Measurements from ENCODE around the gene PEMT. TPM values are rescaled to one million over a fixed set of nuclear protein-coding genes. Genes with fewer than 3 reads are reported as not detected.

PEMT gene
- total RNA-seq, 1 donor from 2014 or later, result 24.0 TPM

DNA sequence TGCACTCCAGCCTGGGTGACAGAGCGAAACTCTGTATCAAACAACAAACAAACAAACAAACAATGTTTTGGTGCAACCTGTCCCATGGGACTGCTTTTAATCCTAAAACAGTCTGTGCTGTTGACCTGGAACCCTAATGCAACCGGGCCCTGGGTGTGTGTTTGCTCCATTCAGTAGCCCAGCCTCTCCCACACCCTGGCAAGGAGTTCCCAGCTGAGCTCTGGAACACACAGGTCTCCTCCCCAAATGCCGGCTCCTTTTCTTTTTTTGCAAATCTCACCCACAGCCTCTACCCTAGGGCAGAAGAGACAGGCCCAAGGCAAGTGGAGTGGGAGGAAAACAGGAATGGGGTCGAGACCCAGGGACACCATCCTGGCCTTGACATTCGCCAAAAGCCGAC is 65.6 kb downstream of the PEMT start:
- Mint-ChIP-seq H3K4me1 (ENCODE audit: low read depth, unreplicated experiment) (peaks cover 30% of the 10 kb centered on the region), H3K36me3 (ENCODE audit: unreplicated experiment) (no peaks in the 10 kb centered on the region), H3K27me3 (ENCODE audit: unreplicated experiment) (no peaks in the 10 kb centered on the region), H3K27ac (ENCODE audit: unreplicated experiment) (no peak overlapping the region), H3K9me3 (ENCODE audit: unreplicated experiment) (peaks cover 2% of the 10 kb centered on the region), H3K4me3 (ENCODE audit: unreplicated experiment) (no peak overlapping the region)
- TF ChIP-seq, protein P1, sequence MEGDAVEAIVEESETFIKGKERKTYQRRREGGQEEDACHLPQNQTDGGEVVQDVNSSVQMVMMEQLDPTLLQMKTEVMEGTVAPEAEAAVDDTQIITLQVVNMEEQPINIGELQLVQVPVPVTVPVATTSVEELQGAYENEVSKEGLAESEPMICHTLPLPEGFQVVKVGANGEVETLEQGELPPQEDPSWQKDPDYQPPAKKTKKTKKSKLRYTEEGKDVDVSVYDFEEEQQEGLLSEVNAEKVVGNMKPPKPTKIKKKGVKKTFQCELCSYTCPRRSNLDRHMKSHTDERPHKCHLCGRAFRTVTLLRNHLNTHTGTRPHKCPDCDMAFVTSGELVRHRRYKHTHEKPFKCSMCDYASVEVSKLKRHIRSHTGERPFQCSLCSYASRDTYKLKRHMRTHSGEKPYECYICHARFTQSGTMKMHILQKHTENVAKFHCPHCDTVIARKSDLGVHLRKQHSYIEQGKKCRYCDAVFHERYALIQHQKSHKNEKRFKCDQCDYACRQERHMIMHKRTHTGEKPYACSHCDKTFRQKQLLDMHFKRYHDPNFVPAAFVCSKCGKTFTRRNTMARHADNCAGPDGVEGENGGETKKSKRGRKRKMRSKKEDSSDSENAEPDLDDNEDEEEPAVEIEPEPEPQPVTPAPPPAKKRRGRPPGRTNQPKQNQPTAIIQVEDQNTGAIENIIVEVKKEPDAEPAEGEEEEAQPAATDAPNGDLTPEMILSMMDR (IDR thresholded peaks at IDR 0.05; ENCODE audit: partially characterized antibody, unreplicated experiment), result no peak
- no peak for DNase-seq

DNA sequence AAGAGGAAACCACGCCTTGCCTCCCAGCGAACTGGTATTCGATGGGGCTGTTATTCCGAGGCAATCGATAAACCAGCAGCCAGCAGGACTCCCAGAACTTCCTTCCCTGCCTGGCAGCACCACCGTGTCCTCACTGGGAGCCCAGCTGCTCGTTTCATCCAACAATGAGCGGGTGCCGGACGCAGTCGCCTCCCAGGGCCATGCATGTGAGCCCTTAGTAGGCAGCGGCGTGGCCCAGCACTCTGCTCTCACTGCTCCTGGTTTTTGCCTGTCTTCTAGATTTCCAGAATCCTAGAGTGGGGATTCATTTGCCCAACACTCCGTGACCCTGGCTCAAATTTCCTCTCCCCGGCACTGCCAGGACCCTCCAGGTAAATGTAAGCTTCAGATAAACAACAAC is 66.2 kb downstream of the PEMT start:
- Mint-ChIP-seq H3K27ac (ENCODE audit: unreplicated experiment) (peak overlapping the region; percentile 55), H3K9me3 (ENCODE audit: unreplicated experiment) (peaks cover 2% of the 10 kb centered on the region), H3K27me3 (ENCODE audit: unreplicated experiment) (no peaks in the 10 kb centered on the region), H3K4me1 (ENCODE audit: low read depth, unreplicated experiment) (peaks cover 29% of the 10 kb centered on the region), H3K36me3 (ENCODE audit: unreplicated experiment) (no peaks in the 10 kb centered on the region), H3K4me3 (ENCODE audit: unreplicated experiment) (no peak overlapping the region)
- TF ChIP-seq, protein P1 (IDR thresholded peaks at IDR 0.05; ENCODE audit: partially characterized antibody, unreplicated experiment), result no peak
- DNase-seq, result peak; percentile 16

DNA sequence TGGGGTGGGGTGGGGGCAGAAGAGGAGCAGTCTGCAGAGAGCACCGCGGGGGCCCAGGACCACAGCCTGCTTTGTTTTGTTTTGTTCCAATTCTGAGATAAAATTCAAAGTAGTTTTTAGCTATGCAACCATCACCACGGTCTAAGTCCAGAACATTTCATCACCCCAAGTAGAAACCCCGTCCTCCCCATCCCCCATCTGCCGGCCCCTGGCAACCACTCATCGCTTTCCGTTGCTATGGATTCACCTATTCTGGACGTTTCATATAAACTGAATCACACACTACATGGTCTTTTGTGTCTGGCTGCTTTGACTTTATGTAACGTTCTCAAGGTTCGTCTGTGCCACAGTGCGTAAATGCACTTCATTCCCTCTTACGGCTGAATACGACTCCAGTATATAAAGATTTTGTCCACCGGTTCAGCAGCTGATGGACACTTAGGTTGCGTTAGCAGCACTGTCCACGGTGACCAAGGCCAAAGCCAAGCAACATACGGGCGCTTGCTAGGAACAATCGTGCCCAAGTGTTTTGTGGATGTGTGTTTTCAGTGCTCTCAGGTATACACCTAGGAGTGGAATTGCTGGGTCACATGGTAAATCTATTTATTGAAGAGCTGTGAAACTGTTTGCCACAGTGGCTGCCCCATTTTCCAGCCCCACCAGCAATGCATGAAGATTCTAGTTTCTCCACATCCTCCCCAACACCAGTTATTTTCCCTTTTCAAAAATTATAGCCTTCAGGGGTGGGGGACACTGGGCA is 67.6 kb downstream of the PEMT start:
- DNase-seq, result peak; percentile 10
- Mint-ChIP-seq H3K9me3 (ENCODE audit: unreplicated experiment) (no peaks in the 10 kb centered on the region), H3K27me3 (ENCODE audit: unreplicated experiment) (no peaks in the 10 kb centered on the region), H3K36me3 (ENCODE audit: unreplicated experiment) (no peaks in the 10 kb centered on the region), H3K4me3 (ENCODE audit: unreplicated experiment) (no peak overlapping the region), H3K4me1 (ENCODE audit: low read depth, unreplicated experiment) (peaks cover 22% of the 10 kb centered on the region), H3K27ac (ENCODE audit: unreplicated experiment) (peak overlapping the region; percentile 57)
- TF ChIP-seq, protein P1 (IDR thresholded peaks at IDR 0.05; ENCODE audit: partially characterized antibody, unreplicated experiment), result no peak

DNA sequence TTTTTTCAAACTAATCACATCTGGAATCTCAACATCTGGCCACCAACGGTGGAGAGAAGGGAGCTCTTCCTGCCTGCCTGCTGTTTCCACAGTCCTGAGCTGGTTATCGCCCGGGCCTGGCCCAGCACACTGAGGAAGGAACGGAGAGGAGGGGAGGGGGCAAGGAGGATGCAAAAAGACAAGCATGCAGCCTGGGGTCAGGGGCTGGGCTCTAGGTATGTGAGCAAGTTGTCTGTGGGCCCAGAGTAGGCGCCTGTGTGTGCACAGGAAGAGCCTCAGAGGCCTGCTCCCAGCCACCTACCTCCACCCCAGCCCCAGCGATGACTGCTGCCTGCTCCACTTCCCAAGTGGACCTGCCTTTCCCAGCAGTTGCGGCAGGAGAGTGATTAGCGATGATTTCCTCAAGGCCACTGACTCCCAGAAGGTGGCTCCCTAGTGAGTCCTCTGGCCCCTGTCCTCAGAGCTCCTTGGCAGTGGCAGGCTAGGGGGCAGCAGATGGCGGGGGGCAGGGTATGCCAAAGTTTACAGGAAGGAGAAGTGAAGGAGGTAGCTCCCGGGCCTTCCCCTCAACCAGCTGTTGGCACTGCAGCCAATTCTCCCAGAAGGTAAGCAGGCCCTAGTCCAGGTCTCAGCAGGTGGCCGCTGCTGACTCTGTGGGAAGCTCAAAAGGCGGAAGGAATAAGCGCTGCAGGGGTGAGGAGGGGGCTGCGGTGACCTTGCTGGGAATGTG is 68.3 kb downstream of the PEMT start:
- Mint-ChIP-seq H3K4me1 (ENCODE audit: low read depth, unreplicated experiment) (peaks cover 25% of the 10 kb centered on the region), H3K36me3 (ENCODE audit: unreplicated experiment) (no peaks in the 10 kb centered on the region), H3K4me3 (ENCODE audit: unreplicated experiment) (no peak overlapping the region), H3K9me3 (ENCODE audit: unreplicated experiment) (no peaks in the 10 kb centered on the region), H3K27ac (ENCODE audit: unreplicated experiment) (no peak overlapping the region), H3K27me3 (ENCODE audit: unreplicated experiment) (peaks cover 1% of the 10 kb centered on the region)
- TF ChIP-seq, protein P1 (IDR thresholded peaks at IDR 0.05; ENCODE audit: partially characterized antibody, unreplicated experiment), result no peak
- DNase-seq, result peak; percentile 14

Data from glutamatergic neuron (in vitro differentiated cells).